IMR-90 (cell line): ENCODE data around the gene POFUT2.

Source experiments
- BHLHE40 ChIP-seq: fragments of 150-350 bp; IDR thresholded peaks from 2 replicates; pipeline ENCODE4 v1.6.1; 2016; ENCODE audit warnings: mild to moderate bottlenecking, low read depth, low read length
- CEBPB ChIP-seq: IDR thresholded peaks from 2 replicates; pipeline ENCODE4 v1.6.1; 2012; ENCODE audit warnings: low read depth, low read length, improper control_type of control experiment
- FOS ChIP-seq: fragments of 150-350 bp; IDR thresholded peaks from 2 replicates; pipeline ENCODE4 v1.6.1; 2016; ENCODE audit warnings: low read depth, low read length
- MXI1 ChIP-seq: IDR thresholded peaks from 2 replicates; pipeline ENCODE4 v1.6.1; 2012; ENCODE audit warnings: low read depth, mild to moderate bottlenecking, low read length, moderate library complexity, borderline replicate concordance
- POLR2A ChIP-seq: IDR thresholded peaks from 2 replicates; pipeline ENCODE4 v1.6.1; 2012; ENCODE audit warnings: mild to moderate bottlenecking, low read depth, low read length
- RFX5 ChIP-seq: IDR thresholded peaks from 2 replicates; pipeline ENCODE4 v1.8.0; 2012; ENCODE audit warnings: low read depth, mild to moderate bottlenecking, low read length, moderate library complexity
- SMC3 ChIP-seq: fragments of 150-350 bp; IDR thresholded peaks from 2 replicates; pipeline ENCODE4 v1.6.1; 2016; ENCODE audit warnings: low read depth, mild to moderate bottlenecking, antibody characterized with exemption, low read length, moderate library complexity
- TF ChIP-seq, protein P1 (sequence below): conservative IDR thresholded peaks from 2 replicates; pipeline ENCODE4 v1.5.1; 2012; ENCODE audit warnings: mild to moderate bottlenecking, low read depth, low read length, improper control_type of control experiment
- TF ChIP-seq, protein P2 (sequence below): fragments of 150-350 bp; IDR thresholded peaks from 2 replicates; pipeline ENCODE4 v1.6.1; 2017; ENCODE audit warnings: mild to moderate bottlenecking, antibody characterized with exemption, low read length, low read depth
- TF ChIP-seq, protein P3 (sequence below): fragments of 150-350 bp; IDR thresholded peaks from 2 replicates; pipeline ENCODE4 v1.6.1; 2016; ENCODE audit warnings: low read depth, mild to moderate bottlenecking, low read length, moderate library complexity, borderline replicate concordance

DNA sequence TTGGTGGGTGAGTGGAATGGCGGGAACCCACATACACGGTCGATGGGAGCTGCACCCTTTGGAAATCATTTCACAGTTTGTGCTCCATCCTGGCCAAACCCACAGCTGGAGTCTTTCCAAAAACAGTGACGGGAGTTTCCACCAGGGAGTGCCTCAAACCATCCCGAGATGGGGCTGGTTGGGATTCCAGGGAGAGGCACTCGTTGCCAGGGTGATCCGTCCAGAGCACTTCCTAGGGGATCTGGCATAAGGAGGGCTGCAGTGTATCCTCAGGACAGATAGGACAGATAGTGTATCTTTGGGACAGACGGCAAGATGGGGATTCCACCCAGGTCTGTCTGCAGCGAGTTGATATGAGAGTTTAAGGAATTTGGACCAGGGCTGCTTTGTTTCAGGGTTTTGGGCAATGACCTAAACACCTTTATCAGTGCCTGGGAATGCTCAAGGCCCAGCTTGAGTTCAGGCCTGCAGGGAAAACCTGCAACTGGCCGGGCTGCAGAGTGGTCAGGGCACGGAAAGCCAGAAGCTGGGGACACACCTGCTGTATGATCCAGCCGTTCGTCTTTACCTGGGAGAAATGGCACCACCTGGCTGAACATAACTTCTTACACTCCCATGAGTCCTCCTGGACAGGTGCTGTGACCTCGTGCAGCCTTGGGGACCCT lies 3.4 kb upstream of the POFUT2 start:
- TF ChIP-seq, protein P1, sequence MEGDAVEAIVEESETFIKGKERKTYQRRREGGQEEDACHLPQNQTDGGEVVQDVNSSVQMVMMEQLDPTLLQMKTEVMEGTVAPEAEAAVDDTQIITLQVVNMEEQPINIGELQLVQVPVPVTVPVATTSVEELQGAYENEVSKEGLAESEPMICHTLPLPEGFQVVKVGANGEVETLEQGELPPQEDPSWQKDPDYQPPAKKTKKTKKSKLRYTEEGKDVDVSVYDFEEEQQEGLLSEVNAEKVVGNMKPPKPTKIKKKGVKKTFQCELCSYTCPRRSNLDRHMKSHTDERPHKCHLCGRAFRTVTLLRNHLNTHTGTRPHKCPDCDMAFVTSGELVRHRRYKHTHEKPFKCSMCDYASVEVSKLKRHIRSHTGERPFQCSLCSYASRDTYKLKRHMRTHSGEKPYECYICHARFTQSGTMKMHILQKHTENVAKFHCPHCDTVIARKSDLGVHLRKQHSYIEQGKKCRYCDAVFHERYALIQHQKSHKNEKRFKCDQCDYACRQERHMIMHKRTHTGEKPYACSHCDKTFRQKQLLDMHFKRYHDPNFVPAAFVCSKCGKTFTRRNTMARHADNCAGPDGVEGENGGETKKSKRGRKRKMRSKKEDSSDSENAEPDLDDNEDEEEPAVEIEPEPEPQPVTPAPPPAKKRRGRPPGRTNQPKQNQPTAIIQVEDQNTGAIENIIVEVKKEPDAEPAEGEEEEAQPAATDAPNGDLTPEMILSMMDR, result no peak
- no peak for TF ChIP-seq RFX5
- TF ChIP-seq, protein P2, sequence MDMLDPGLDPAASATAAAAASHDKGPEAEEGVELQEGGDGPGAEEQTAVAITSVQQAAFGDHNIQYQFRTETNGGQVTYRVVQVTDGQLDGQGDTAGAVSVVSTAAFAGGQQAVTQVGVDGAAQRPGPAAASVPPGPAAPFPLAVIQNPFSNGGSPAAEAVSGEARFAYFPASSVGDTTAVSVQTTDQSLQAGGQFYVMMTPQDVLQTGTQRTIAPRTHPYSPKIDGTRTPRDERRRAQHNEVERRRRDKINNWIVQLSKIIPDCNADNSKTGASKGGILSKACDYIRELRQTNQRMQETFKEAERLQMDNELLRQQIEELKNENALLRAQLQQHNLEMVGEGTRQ, result no peak
- no peak; the same call in 1 of the 2 replicates for TF ChIP-seq POLR2A
- no peak for TF ChIP-seq MXI1
- no peak for TF ChIP-seq SMC3
- TF ChIP-seq, protein P3, sequence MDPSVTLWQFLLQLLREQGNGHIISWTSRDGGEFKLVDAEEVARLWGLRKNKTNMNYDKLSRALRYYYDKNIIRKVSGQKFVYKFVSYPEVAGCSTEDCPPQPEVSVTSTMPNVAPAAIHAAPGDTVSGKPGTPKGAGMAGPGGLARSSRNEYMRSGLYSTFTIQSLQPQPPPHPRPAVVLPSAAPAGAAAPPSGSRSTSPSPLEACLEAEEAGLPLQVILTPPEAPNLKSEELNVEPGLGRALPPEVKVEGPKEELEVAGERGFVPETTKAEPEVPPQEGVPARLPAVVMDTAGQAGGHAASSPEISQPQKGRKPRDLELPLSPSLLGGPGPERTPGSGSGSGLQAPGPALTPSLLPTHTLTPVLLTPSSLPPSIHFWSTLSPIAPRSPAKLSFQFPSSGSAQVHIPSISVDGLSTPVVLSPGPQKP, result no peak
- TF ChIP-seq CEBPB, result no peak
- no peak for TF ChIP-seq BHLHE40
- no peak for TF ChIP-seq FOS
